ENCODE results near the gene XYLB.

Gene XYLB

GRCh38 chr3:38347421-38348200, 1.0 kb downstream of the XYLB start:
- 86 to 88% methylated on average over 15 to 17 of the region's 19 CpGs for WGBS, 2 experiments (ENCODE audit: insufficient coverage in 2 of 2)
- Histone ChIP-seq H3K4me1 (ENCODE audit: control insufficient read depth, insufficient read depth, low read length, poor library complexity, severe bottlenecking) (no peaks in the 10 kb centered on the region), H3K27ac (ENCODE audit: low read depth, low read length, severe bottlenecking) (no peak overlapping the region), H3K4me3 (ENCODE audit: extremely low read depth, insufficient read depth, low read length, poor library complexity, severe bottlenecking) (peak overlapping the region; percentile 58), H3K36me3 (ENCODE audit: control insufficient read depth, insufficient read depth, low read length) (no peaks in the 10 kb centered on the region), H3K9me3 (ENCODE audit: control insufficient read depth, low read length) (peaks cover 5% of the 10 kb centered on the region)

- H3K27ac ChIP-seq (ENCODE audit: low read depth, low read length, severe bottlenecking): no peak overlapping the region
- no peaks in the 10 kb centered on the region for H3K4me1 ChIP-seq (ENCODE audit: control insufficient read depth, insufficient read depth, low read length, poor library complexity, severe bottlenecking)
- 92 to 93% methylated on average over 4 of the region's 4 CpGs for WGBS, 2 experiments (ENCODE audit: insufficient coverage in 2 of 2)
- H3K36me3 ChIP-seq (ENCODE audit: control insufficient read depth, insufficient read depth, low read length): peaks cover 6% of the 10 kb centered on the region
- no peak overlapping the region for H3K4me3 ChIP-seq (ENCODE audit: extremely low read depth, insufficient read depth, low read length, poor library complexity, severe bottlenecking)
- H3K9me3 ChIP-seq (ENCODE audit: control insufficient read depth, low read length): peaks cover 2% of the 10 kb centered on the region
Observed at GRCh38 chr3:38348903-38349302, 2.3 kb downstream of the XYLB start.

- H3K27ac ChIP-seq (ENCODE audit: low read depth, low read length, severe bottlenecking): no peak overlapping the region
- no peaks in the 10 kb centered on the region for H3K4me1 ChIP-seq (ENCODE audit: control insufficient read depth, insufficient read depth, low read length, poor library complexity, severe bottlenecking)
- no peak overlapping the region for H3K4me3 ChIP-seq (ENCODE audit: extremely low read depth, insufficient read depth, low read length, poor library complexity, severe bottlenecking)
- H3K36me3 ChIP-seq (ENCODE audit: control insufficient read depth, insufficient read depth, low read length): peaks cover 6% of the 10 kb centered on the region
- WGBS, 2 experiments (ENCODE audit: insufficient coverage in 2 of 2): 84 to 90% methylated on average over 3 to 5 of the region's 8 CpGs
- no peaks in the 10 kb centered on the region for H3K9me3 ChIP-seq (ENCODE audit: control insufficient read depth, low read length)
Observed at GRCh38 chr3:38349684-38350359, 3.2 kb downstream of the XYLB start.

GRCh38 chr3:38353151-38353550, 6.6 kb downstream of the XYLB start:
- WGBS, 2 experiments (ENCODE audit: insufficient coverage in 2 of 2): 92 to 100% methylated on average over 2 of the region's 4 CpGs

GRCh38 chr3:38354588-38355330, 8.2 kb downstream of the XYLB start:
- Histone ChIP-seq H3K36me3 (ENCODE audit: control insufficient read depth, insufficient read depth, low read length) (peaks cover 6% of the 10 kb centered on the region), H3K4me1 (ENCODE audit: control insufficient read depth, insufficient read depth, low read length, poor library complexity, severe bottlenecking) (no peaks in the 10 kb centered on the region), H3K4me3 (ENCODE audit: extremely low read depth, insufficient read depth, low read length, poor library complexity, severe bottlenecking) (no peak overlapping the region), H3K9me3 (ENCODE audit: control insufficient read depth, low read length) (no peaks in the 10 kb centered on the region), H3K27ac (ENCODE audit: low read depth, low read length, severe bottlenecking) (no peak overlapping the region)
- WGBS, 2 experiments (ENCODE audit: insufficient coverage in 2 of 2): 80 to 86% methylated on average over 1 of the region's 4 CpGs

More at GRCh38 chr3:38353151-38353550, 6.6 kb downstream of the XYLB start:
- Histone ChIP-seq H3K9me3 (ENCODE audit: control insufficient read depth, low read length) (no peaks in the 10 kb centered on the region), H3K27ac (ENCODE audit: low read depth, low read length, severe bottlenecking) (no peak overlapping the region), H3K4me3 (ENCODE audit: extremely low read depth, insufficient read depth, low read length, poor library complexity, severe bottlenecking) (no peak overlapping the region), H3K4me1 (ENCODE audit: control insufficient read depth, insufficient read depth, low read length, poor library complexity, severe bottlenecking) (no peaks in the 10 kb centered on the region), H3K36me3 (ENCODE audit: control insufficient read depth, insufficient read depth, low read length) (peaks cover 6% of the 10 kb centered on the region)

- WGBS, 2 experiments (ENCODE audit: insufficient coverage in 2 of 2): 93 to 94% methylated on average over 6 of the region's 6 CpGs
- Histone ChIP-seq H3K4me3 (ENCODE audit: extremely low read depth, insufficient read depth, low read length, poor library complexity, severe bottlenecking) (no peak overlapping the region), H3K9me3 (ENCODE audit: control insufficient read depth, low read length) (no peaks in the 10 kb centered on the region), H3K27ac (ENCODE audit: low read depth, low read length, severe bottlenecking) (no peak overlapping the region), H3K36me3 (ENCODE audit: control insufficient read depth, insufficient read depth, low read length) (no peaks in the 10 kb centered on the region), H3K4me1 (ENCODE audit: control insufficient read depth, insufficient read depth, low read length, poor library complexity, severe bottlenecking) (no peaks in the 10 kb centered on the region)
Observed at GRCh38 chr3:38359038-38359437, 12.5 kb downstream of the XYLB start.

- WGBS, 2 experiments (ENCODE audit: insufficient coverage in 2 of 2): 87 to 88% methylated on average over 3 of the region's 3 CpGs
- Histone ChIP-seq H3K27ac (ENCODE audit: low read depth, low read length, severe bottlenecking) (no peak overlapping the region), H3K4me1 (ENCODE audit: control insufficient read depth, insufficient read depth, low read length, poor library complexity, severe bottlenecking) (no peaks in the 10 kb centered on the region), H3K36me3 (ENCODE audit: control insufficient read depth, insufficient read depth, low read length) (no peaks in the 10 kb centered on the region), H3K9me3 (ENCODE audit: control insufficient read depth, low read length) (no peaks in the 10 kb centered on the region), H3K4me3 (ENCODE audit: extremely low read depth, insufficient read depth, low read length, poor library complexity, severe bottlenecking) (no peak overlapping the region)
Observed at GRCh38 chr3:38360345-38360744, 13.8 kb downstream of the XYLB start.

GRCh38 chr3:38361496-38361895, 14.9 kb downstream of the XYLB start:
- H3K36me3 ChIP-seq (ENCODE audit: control insufficient read depth, insufficient read depth, low read length): no peaks in the 10 kb centered on the region
- H3K4me1 ChIP-seq (ENCODE audit: control insufficient read depth, insufficient read depth, low read length, poor library complexity, severe bottlenecking): no peaks in the 10 kb centered on the region
- H3K9me3 ChIP-seq (ENCODE audit: control insufficient read depth, low read length): no peaks in the 10 kb centered on the region
- WGBS, 2 experiments (ENCODE audit: insufficient coverage in 2 of 2): 57 to 67% methylated on average over 3 to 4 of the region's 4 CpGs
- no peak overlapping the region for H3K4me3 ChIP-seq (ENCODE audit: extremely low read depth, insufficient read depth, low read length, poor library complexity, severe bottlenecking)
- H3K27ac ChIP-seq (ENCODE audit: low read depth, low read length, severe bottlenecking): no peak overlapping the region

GRCh38 chr3:38362825-38363224, 16.2 kb downstream of the XYLB start:
- Histone ChIP-seq H3K36me3 (ENCODE audit: control insufficient read depth, insufficient read depth, low read length) (no peaks in the 10 kb centered on the region), H3K27ac (ENCODE audit: low read depth, low read length, severe bottlenecking) (no peak overlapping the region), H3K4me3 (ENCODE audit: extremely low read depth, insufficient read depth, low read length, poor library complexity, severe bottlenecking) (no peak overlapping the region), H3K9me3 (ENCODE audit: control insufficient read depth, low read length) (no peaks in the 10 kb centered on the region), H3K4me1 (ENCODE audit: control insufficient read depth, insufficient read depth, low read length, poor library complexity, severe bottlenecking) (no peaks in the 10 kb centered on the region)
- WGBS, 2 experiments (ENCODE audit: insufficient coverage in 2 of 2): 94 to 100% methylated on average over 2 to 3 of the region's 9 CpGs

- no peaks in the 10 kb centered on the region for H3K4me1 ChIP-seq (ENCODE audit: control insufficient read depth, insufficient read depth, low read length, poor library complexity, severe bottlenecking)
- H3K4me3 ChIP-seq (ENCODE audit: extremely low read depth, insufficient read depth, low read length, poor library complexity, severe bottlenecking): no peak overlapping the region
- no peaks in the 10 kb centered on the region for H3K9me3 ChIP-seq (ENCODE audit: control insufficient read depth, low read length)
- H3K36me3 ChIP-seq (ENCODE audit: control insufficient read depth, insufficient read depth, low read length): peaks cover 4% of the 10 kb centered on the region
- WGBS, 2 experiments (ENCODE audit: insufficient coverage in 2 of 2): 90 to 96% methylated on average over 2 to 5 of the region's 6 CpGs
- H3K27ac ChIP-seq (ENCODE audit: low read depth, low read length, severe bottlenecking): no peak overlapping the region
Observed at GRCh38 chr3:38364721-38365400, 18.3 kb downstream of the XYLB start.
